Measurements from ENCODE around the gene NSFL1C. TPM values are rescaled to one million over a fixed set of nuclear protein-coding genes. Genes with fewer than 3 reads are reported as not detected.

The NSFL1C gene
- total RNA-seq, 1 donor = 22.0 TPM

DNA sequence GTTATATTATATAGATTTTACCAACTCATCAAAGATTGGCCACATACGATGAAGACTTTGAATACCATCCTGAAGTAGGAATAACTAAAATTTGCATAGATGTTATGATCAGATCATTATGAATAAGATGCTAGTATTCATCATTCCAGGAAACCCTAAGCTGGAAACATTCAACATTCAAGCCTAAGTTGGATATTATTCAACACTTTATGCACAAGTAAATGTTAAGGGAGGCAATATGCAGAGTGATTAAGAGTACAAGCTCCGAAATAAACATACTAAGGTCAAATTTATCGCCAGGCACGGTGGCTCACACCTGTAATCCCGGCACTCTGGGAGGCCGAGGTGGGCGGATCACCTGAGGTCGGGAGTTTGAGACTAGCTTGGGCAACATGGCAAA is 30.4 kb downstream of the NSFL1C start:
- DNase-seq (ENCODE audit: low read depth) = no peak
- H3K4me3 ChIP-seq (ENCODE audit: low read depth, low read length) = no peak overlapping the region
- TF ChIP-seq, protein P1, sequence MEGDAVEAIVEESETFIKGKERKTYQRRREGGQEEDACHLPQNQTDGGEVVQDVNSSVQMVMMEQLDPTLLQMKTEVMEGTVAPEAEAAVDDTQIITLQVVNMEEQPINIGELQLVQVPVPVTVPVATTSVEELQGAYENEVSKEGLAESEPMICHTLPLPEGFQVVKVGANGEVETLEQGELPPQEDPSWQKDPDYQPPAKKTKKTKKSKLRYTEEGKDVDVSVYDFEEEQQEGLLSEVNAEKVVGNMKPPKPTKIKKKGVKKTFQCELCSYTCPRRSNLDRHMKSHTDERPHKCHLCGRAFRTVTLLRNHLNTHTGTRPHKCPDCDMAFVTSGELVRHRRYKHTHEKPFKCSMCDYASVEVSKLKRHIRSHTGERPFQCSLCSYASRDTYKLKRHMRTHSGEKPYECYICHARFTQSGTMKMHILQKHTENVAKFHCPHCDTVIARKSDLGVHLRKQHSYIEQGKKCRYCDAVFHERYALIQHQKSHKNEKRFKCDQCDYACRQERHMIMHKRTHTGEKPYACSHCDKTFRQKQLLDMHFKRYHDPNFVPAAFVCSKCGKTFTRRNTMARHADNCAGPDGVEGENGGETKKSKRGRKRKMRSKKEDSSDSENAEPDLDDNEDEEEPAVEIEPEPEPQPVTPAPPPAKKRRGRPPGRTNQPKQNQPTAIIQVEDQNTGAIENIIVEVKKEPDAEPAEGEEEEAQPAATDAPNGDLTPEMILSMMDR (IDR thresholded peaks at IDR 0.05; ENCODE audit: insufficient read depth, low read depth, low read length) = no peak

DNA sequence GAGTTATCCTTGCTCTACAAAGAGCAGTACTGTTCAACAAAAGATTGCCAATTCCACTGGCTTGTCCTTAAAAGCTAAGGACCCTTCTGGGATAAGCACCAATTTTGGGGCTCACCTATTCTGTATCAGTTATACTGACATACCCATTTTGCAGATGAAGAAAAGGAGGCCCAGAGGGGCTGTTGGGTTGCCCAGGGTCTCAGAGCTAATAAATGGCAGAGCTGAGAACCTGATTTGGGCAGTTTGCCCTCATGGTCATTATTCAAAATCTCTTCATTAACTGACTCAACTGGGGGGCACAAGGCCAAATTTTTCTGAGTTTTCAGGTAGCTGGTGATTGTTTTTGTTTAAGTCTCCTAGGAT is 31.3 kb downstream of the NSFL1C start:
- no peak overlapping the region for H3K4me3 ChIP-seq (ENCODE audit: low read depth, low read length)
- DNase-seq (ENCODE audit: low read depth) = no peak
- TF ChIP-seq, protein P1 (IDR thresholded peaks at IDR 0.05; ENCODE audit: insufficient read depth, low read depth, low read length) = no peak

DNA sequence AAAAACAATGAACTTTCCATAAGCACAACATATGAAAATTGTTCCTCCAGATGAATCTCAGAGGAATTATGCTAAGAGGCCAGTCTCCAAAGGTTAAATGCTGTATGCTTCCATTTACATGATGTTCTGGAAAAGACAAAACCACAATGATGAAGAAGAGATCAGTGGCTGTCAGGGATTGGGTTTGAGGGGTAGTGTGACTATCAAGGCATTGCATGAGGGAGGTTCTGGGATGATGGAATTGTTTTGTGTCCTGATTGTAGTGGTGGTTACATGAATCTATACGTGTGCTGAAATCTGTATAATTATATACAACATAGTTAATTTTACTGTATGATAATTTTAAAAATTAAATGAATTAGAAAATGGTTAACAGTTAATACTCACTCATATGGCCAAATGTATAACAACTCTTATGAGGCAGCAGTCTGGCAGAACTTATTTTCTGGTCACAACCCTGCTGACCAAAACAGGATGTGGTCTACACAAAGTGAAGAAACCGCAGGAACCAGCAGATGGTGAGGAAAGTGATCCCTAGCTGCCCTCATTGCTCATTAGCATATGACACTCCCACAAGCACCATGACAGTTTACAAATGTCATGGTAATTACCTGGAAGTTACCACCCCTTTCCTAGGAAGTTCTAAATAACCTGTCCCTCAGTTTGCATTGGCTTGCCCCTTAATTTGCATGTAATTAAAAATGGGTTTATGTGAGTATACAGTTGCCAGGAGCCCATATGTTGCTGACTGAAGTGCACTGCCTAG is 31.9 kb downstream of the NSFL1C start:
- peak; percentile 97 for DNase-seq (ENCODE audit: low read depth)
- TF ChIP-seq, protein P1 (IDR thresholded peaks at IDR 0.05; ENCODE audit: insufficient read depth, low read depth, low read length) = no peak
- H3K4me3 ChIP-seq (ENCODE audit: low read depth, low read length) = no peak overlapping the region

DNA sequence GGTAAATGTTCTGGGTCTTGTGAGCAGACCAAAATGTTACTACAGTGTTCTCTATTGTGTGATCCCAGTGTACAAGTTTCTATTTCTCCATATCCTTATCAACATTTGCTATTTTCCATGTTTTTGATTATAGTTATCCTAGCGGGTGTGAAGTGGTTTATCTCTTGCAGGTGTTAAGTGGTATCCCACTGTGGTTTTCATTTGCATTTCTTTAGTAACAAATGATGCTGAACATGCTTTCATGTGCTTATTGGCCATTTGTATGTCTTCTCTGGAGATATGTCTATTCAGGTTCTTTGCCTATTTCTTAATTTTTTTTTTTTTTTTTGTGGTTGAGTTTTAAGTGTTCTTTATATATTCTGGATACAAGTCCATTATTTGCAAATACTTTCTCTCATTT is 35.5 kb downstream of the NSFL1C start:
- DNase-seq (ENCODE audit: low read depth) = no peak
- TF ChIP-seq, protein P1 (IDR thresholded peaks at IDR 0.05; ENCODE audit: insufficient read depth, low read depth, low read length) = no peak
- no peak overlapping the region for H3K4me3 ChIP-seq (ENCODE audit: low read depth, low read length)

DNA sequence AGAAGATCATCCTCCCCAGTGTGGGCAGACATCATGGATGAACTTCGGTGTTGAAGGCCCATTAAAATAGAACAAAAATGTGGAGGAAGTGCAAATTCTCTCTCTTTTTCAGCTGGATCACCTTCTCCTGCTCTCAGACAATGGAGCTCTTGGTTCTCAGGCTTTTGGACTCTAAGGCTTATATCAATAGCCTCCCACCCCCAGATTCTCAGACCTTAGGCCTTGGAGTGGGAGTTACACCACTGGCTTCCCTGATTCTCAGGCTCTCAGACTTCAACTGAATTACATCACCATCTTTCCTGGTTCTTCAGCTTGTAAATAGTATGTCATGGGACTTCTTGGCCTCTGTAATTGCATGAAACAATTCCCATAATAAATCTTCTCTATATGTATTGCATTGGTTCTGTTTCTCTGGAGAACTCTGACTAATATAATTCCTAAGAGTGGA is 36.6 kb downstream of the NSFL1C start:
- TF ChIP-seq, protein P1 (IDR thresholded peaks at IDR 0.05; ENCODE audit: insufficient read depth, low read depth, low read length) = no peak
- peak; percentile 94 for DNase-seq (ENCODE audit: low read depth)
- no peak overlapping the region for H3K4me3 ChIP-seq (ENCODE audit: low read depth, low read length)

DNA sequence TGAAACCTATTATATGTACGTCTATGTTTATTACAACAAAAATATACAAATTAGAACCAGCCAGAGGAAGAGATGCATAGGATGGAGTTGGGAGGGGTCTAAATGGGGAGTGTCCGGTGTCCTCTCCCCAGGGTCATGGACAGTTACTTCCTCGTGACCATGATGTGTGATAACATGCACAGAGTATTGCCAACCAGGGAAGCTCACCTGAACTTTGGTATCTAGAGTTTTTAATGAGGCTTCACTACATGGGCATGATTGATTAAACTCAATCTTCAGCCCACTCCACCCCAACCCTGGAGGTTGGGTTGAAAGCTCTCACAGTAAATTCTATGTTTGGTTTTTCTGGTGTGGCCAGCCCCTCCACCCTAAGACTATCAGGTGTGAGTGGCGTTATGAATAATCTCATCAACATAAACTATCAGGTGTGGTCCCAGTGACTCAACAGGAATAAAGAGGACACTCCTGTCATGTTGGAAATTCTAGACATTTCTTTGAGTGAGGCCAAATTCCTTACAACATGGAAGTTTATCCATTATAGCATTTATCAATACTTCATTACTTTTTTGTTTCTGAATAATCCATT is 37.4 kb downstream of the NSFL1C start:
- no peak for DNase-seq (ENCODE audit: low read depth)
- TF ChIP-seq, protein P1 (IDR thresholded peaks at IDR 0.05; ENCODE audit: insufficient read depth, low read depth, low read length) = no peak
- H3K4me3 ChIP-seq (ENCODE audit: low read depth, low read length) = no peak overlapping the region

Data from fibroblast of villous mesenchyme (primary cell).